ENCODE results near the gene PUSL1. TPM values are rescaled to one million over a fixed set of nuclear protein-coding genes. Genes with fewer than 3 reads are reported as not detected.

The PUSL1 gene
- total and polyA plus RNA-seq, 2 of the 4 experiments (the other 2 are of a cell fraction): 10.9 to 33.0 TPM

- Histone ChIP-seq H3K4ac (ENCODE audit: low read depth, low read length) (no peak overlapping the region), H2BK20ac (ENCODE audit: low read depth, low read length) (no peak overlapping the region), H4K5ac (ENCODE audit: low read depth, low read length) (no peak overlapping the region), H3K27me3 (ENCODE audit: control insufficient read depth, insufficient read depth, low read length) (no peaks in the 10 kb centered on the region), H3K56ac (ENCODE audit: extremely low read depth, insufficient read depth, low read length) (no peak overlapping the region), H2BK15ac (ENCODE audit: low read depth, low read length) (no peak overlapping the region), H2BK5ac (ENCODE audit: low read depth, low read length, poor library complexity, severe bottlenecking) (no peak overlapping the region), H3K4me3 (ENCODE audit: insufficient read depth, low read depth, low read length) (no peak overlapping the region), H4K91ac (ENCODE audit: insufficient read depth, low read depth, low read length) (no peak overlapping the region), H3K23ac (ENCODE audit: low read depth, low read length) (no peak overlapping the region), H4K8ac (ENCODE audit: low read depth in 2 of 2, low read length in 2 of 2) (no peak overlapping the region), H3K27ac (ENCODE audit: insufficient read depth, low read length) (no peak overlapping the region), H3K36me3 (ENCODE audit: control insufficient read depth, insufficient read depth, low read length) (peaks cover 24% of the 10 kb centered on the region), H3K4me2 (ENCODE audit: low read depth, low read length) (no peak overlapping the region), H3K9me3 (ENCODE audit: control insufficient read depth, insufficient read depth, low read length) (no peaks in the 10 kb centered on the region), H3K4me1 (ENCODE audit: control insufficient read depth, insufficient read depth, low read length) (peaks cover 15% of the 10 kb centered on the region; the same call in 1 of the 2 replicates), H2BK120ac (ENCODE audit: low read depth, low read length) (no peak overlapping the region), H3K79me1 (ENCODE audit: low read depth in 1 of 2, low read length in 2 of 2) (peaks cover 2 to 70% of the 10 kb centered on the region in 2 experiments), H3K14ac (replicated peaks; ENCODE audit: low read depth, low read length) (no peak overlapping the region), H2AFZ (replicated peaks; ENCODE audit: low read length, poor library complexity) (no peak overlapping the region), H3K9ac (ENCODE audit: low read depth, low read length) (no peak overlapping the region), H2AK9ac (replicated peaks; ENCODE audit: low read depth, low read length, poor library complexity) (no peak overlapping the region), H4K20me1 (ENCODE audit: insufficient read depth, low read length) (peaks cover 70% of the 10 kb centered on the region), H3K18ac (ENCODE audit: low read depth, low read length) (no peak overlapping the region), H2AK5ac (ENCODE audit: low read depth, low read length) (no peak overlapping the region), H3K9me1 (ENCODE audit: insufficient read depth, low read length) (peaks cover 4% of the 10 kb centered on the region)
- 80% methylated on average over 1 of the region's 14 CpGs; no CpG with 5 or more reads in 1 of the 2 experiments for WGBS, 2 experiments (ENCODE audit: extremely low coverage in 2 of 2, insufficient read length in 1 of 2)
- CTCF ChIA-PET: no interaction called here
- DNase-seq: no peak
- no peak for ATAC-seq (ENCODE audit: low read depth)
- intact Hi-C loops (cut with micrococcal nuclease): no loop called here
- dilution Hi-C loops (cut with HindIII; ENCODE audit: low sequenced_read_pairs, unreplicated experiment): no loop called here
- POLR2A ChIA-PET (ENCODE audit: unreplicated experiment): no interaction called here
- BruUV-seq (replicated peaks): no TSS peak
- in situ Hi-C loops (cut with MboI; ENCODE audit: low sequenced_read_pairs): no loop called here
- TF ChIP-seq USF2 (IDR thresholded peaks at IDR 0.05; ENCODE audit: low read depth, low read length) (no peak), RAD21 (IDR thresholded peaks at IDR 0.05; ENCODE audit: low read length) (no peak), FOS (IDR thresholded peaks at IDR 0.05; ENCODE audit: low read depth, low read length) (no peak)
Measured at GRCh38 chr1:1322418-1322817, 14.0 kb downstream of the PUSL1 start.
